H9 (cell line): ENCODE results near the gene SDR9C7. TPM values are rescaled to one million over a fixed set of nuclear protein-coding genes. Genes with fewer than 3 reads are reported as not detected.

Source experiments
- DNase-seq: peaks from one replicate; pipeline ENCODE4 v3.0.0-alpha.2; 2017
- H2AFZ ChIP-seq: one replicate; pipeline ENCODE4 v1.6.1; 2013; ENCODE audit warnings: mild to moderate bottlenecking, low read length, control low read depth, moderate library complexity
- H2AK5ac ChIP-seq: 2 replicates; pipeline ENCODE4 v1.6.1; 2013; ENCODE audit warnings: low read length, control low read depth, mixed read lengths; ENCODE audit not compliant: insufficient read length
- H2BK120ac ChIP-seq: one replicate; pipeline ENCODE4 v1.6.1; 2013; ENCODE audit warnings: low read depth, mild to moderate bottlenecking, low read length, control low read depth, inconsistent platforms; ENCODE audit not compliant: poor library complexity, severe bottlenecking
- H2BK12ac ChIP-seq: 2 replicates; pipeline ENCODE4 v1.6.1; 2013; ENCODE audit warnings: low read length, control low read depth, mixed read lengths, low read depth; ENCODE audit not compliant: insufficient read length
- H2BK15ac ChIP-seq: 2 replicates; pipeline ENCODE4 v1.6.1; 2013; ENCODE audit warnings: low read depth, low read length, control low read depth
- H2BK20ac ChIP-seq: one replicate; pipeline ENCODE4 v1.6.1; 2013; ENCODE audit warnings: low read depth, mild to moderate bottlenecking, low read length, control low read depth, inconsistent platforms; ENCODE audit not compliant: poor library complexity, severe bottlenecking
- H2BK5ac ChIP-seq: 2 replicates; pipeline ENCODE4 v1.6.1; 2013; ENCODE audit warnings: low read length, control low read depth, mixed read lengths; ENCODE audit not compliant: insufficient read length
- H3K14ac ChIP-seq: 2 replicates; pipeline ENCODE4 v1.6.1; 2013; ENCODE audit warnings: low read length, control low read depth; ENCODE audit not compliant: insufficient read depth
- H3K18ac ChIP-seq: 2 replicates; pipeline ENCODE4 v1.6.1; 2013; ENCODE audit warnings: low read depth, mild to moderate bottlenecking, mixed read lengths, low read length, control low read depth; ENCODE audit not compliant: insufficient read length
- H3K23ac ChIP-seq: 2 replicates; pipeline ENCODE4 v1.6.1; 2013; ENCODE audit warnings: low read length, control low read depth, mixed read lengths, low read depth; ENCODE audit not compliant: insufficient read length
- H3K23me2 ChIP-seq: 2 replicates; pipeline ENCODE4 v1.6.1; 2013; ENCODE audit warnings: low read depth, mild to moderate bottlenecking, mixed read lengths, low read length, control low read depth; ENCODE audit not compliant: insufficient read length, poor library complexity, severe bottlenecking
- H3K27ac ChIP-seq: 2 replicates; pipeline ENCODE4 v1.5.1; 2013; ENCODE audit warnings: low read length, control low read depth, mixed read lengths, low read depth; ENCODE audit not compliant: insufficient read length
- H3K27me3 ChIP-seq: 2 replicates; pipeline ENCODE4 v1.6.1; 2013; ENCODE audit warnings: low read length, control low read depth, inconsistent platforms; ENCODE audit not compliant: insufficient read depth
- H3K4ac ChIP-seq: 2 replicates; pipeline ENCODE4 v1.6.1; 2013; ENCODE audit warnings: low read depth, mild to moderate bottlenecking, control low read depth, inconsistent platforms, low read length, moderate library complexity
- H3K4me1 ChIP-seq: 2 replicates; pipeline ENCODE4 v1.6.1; 2013; ENCODE audit warnings: low read length, control low read depth, inconsistent platforms; ENCODE audit not compliant: insufficient read depth
- H3K4me2 ChIP-seq: 2 replicates; pipeline ENCODE4 v1.6.1; 2013; ENCODE audit warnings: low read length, control low read depth, mixed read lengths; ENCODE audit not compliant: insufficient read length, insufficient read depth
- H3K56ac ChIP-seq: 2 replicates; pipeline ENCODE4 v1.6.1; 2013; ENCODE audit warnings: low read depth, mild to moderate bottlenecking, mixed read lengths, low read length, control low read depth; ENCODE audit not compliant: insufficient read length
- H3K79me1 ChIP-seq: 2 replicates; pipeline ENCODE4 v1.6.1; 2013; ENCODE audit warnings: low read depth, mild to moderate bottlenecking, moderate library complexity, low read length, control low read depth, inconsistent platforms; ENCODE audit not compliant: insufficient read depth, poor library complexity, severe bottlenecking
- H3K79me2 ChIP-seq: 2 replicates; pipeline ENCODE4 v1.6.1; 2013; ENCODE audit warnings: low read length, control low read depth, inconsistent platforms; ENCODE audit not compliant: insufficient read depth
- H3K9ac ChIP-seq: 2 replicates; pipeline ENCODE4 v1.6.1; 2013; ENCODE audit warnings: low read length, control low read depth, mixed read lengths; ENCODE audit not compliant: insufficient read length; ENCODE audit errors: extremely low read depth
- H3K9me3 ChIP-seq: one replicate; pipeline ENCODE4 v1.6.1; 2013; ENCODE audit warnings: low read depth, low read length, inconsistent platforms; ENCODE audit not compliant: control insufficient read depth
- H3T11ph ChIP-seq: one replicate; pipeline ENCODE4 v1.6.1; 2013; ENCODE audit warnings: mild to moderate bottlenecking, low read length, control low read depth, inconsistent platforms
- H4K20me1 ChIP-seq: one replicate; pipeline ENCODE4 v1.6.1; 2013; ENCODE audit not compliant: control insufficient read depth, insufficient read length, insufficient read depth
- H4K5ac ChIP-seq: 2 replicates; pipeline ENCODE4 v1.6.1; 2013; ENCODE audit warnings: low read depth, mild to moderate bottlenecking, mixed read lengths, low read length, control low read depth; ENCODE audit not compliant: insufficient read length
- H4K8ac ChIP-seq: replicated peaks from 2 replicates; pipeline ENCODE4 v1.6.1; 2013; ENCODE audit warnings: low read length, control low read depth, mixed read lengths, low read depth; ENCODE audit not compliant: insufficient read length
- H4K91ac ChIP-seq: 2 replicates; pipeline ENCODE4 v1.6.1; 2013; ENCODE audit warnings: low read depth, mild to moderate bottlenecking, moderate library complexity, mixed read lengths, low read length, control low read depth; ENCODE audit not compliant: insufficient read length
- H3K27ac Mint-ChIP-seq, 3 experiments: 2 replicates in 2 of 3; 3 replicates in 1 of 3; pipeline ENCODE4 v1.8.0; 2020 to 2021; ENCODE audit warnings: mixed read lengths in 3 of 3, mild to moderate bottlenecking in 1 of 3, moderate library complexity in 1 of 3
- H3K27me3 Mint-ChIP-seq: 2 replicates; pipeline ENCODE4 v1.8.0; 2021; ENCODE audit warnings: low read depth, mild to moderate bottlenecking, moderate library complexity, mixed read lengths
- H3K36me3 Mint-ChIP-seq, 3 experiments: 2 replicates in 2 of 3; 3 replicates in 1 of 3; pipeline ENCODE4 v1.8.0; 2020 to 2021; ENCODE audit warnings: low read depth in 3 of 3, mixed read lengths in 3 of 3; ENCODE audit not compliant: insufficient read depth in 1 of 3
- H3K4me1 Mint-ChIP-seq, 2 experiments: 2 replicates each; pipeline ENCODE4 v1.8.0; 2020; ENCODE audit warnings: mixed read lengths in 2 of 2
- H3K4me3 Mint-ChIP-seq, 2 experiments: 2 replicates in 1 of 2; 3 replicates in 1 of 2; pipeline ENCODE4 v1.8.0; 2020 to 2021; ENCODE audit warnings: mild to moderate bottlenecking in 2 of 2, mixed read lengths in 2 of 2, moderate library complexity in 1 of 2
- H3K9me3 Mint-ChIP-seq, 2 experiments: 2 replicates in 1 of 2; 3 replicates in 1 of 2; pipeline ENCODE4 v1.8.0; 2020; ENCODE audit warnings: mild to moderate bottlenecking in 2 of 2, mixed read lengths in 2 of 2, moderate library complexity in 1 of 2
- WGBS: extraction: QIAGEN DNeasy Blood & Tissue Kit; methylation state at CpG from one replicate; pipeline ENCODE4 v1.1.7; 2013; ENCODE audit warnings: missing lambda C conversion rate, low lambda C conversion rate, mixed read lengths; ENCODE audit not compliant: insufficient read length; ENCODE audit errors: extremely low coverage; 5-methylcytosine and 5-hydroxymethylcytosine counted together
- total RNA-seq: library from RNA; stranded (reverse); gene quantifications from 2 replicates; pipeline ENCODE4 v1.2.1, GENCODE V29; 2021
- TF ChIP-seq, protein P1 (sequence below): fragments of 200-600 bp; sonication (generic); conservative IDR thresholded peaks from 3 replicates; pipeline ENCODE4 v1.8.0; 2021; ENCODE audit warnings: antibody characterized with exemption, mild to moderate bottlenecking

Gene SDR9C7
- total RNA-seq, 1 experiment from 2014 or later = not detected

DNA sequence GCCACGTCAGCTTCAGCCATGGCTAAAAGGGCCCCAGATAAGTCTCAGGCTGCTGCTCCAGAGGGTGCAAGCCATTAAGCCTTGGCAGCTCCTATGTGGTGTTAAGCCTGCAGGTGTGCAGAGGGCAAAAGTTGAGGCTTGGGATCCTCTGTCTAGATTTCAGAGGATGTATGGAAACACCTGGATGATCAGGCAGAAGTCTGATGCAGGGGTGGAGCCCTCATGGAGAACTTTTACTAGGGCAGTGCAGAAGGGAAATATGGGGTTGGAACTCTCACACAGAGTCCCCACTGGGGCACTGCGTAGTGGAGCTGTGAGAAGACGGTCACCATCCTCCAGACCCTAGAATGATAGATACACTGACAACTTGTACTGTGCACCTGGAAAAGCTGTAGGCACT, 47.9 kb downstream of the SDR9C7 start:
- Mint-ChIP-seq H3K36me3 (peaks cover 2 to 9% (median 4%) of the 10 kb centered on the region in 3 experiments; a peak in 5 of 7 replicates), H3K27me3 (peaks cover 9% of the 10 kb centered on the region), H3K4me1 (no peaks in the 10 kb centered on the region), H3K27ac (no peak overlapping the region), H3K4me3 (no peak overlapping the region), H3K9me3 (peaks cover 63 to 65% of the 10 kb centered on the region in 2 experiments)
- no peak overlapping the region for H2AK5ac ChIP-seq
- TF ChIP-seq, protein P1, sequence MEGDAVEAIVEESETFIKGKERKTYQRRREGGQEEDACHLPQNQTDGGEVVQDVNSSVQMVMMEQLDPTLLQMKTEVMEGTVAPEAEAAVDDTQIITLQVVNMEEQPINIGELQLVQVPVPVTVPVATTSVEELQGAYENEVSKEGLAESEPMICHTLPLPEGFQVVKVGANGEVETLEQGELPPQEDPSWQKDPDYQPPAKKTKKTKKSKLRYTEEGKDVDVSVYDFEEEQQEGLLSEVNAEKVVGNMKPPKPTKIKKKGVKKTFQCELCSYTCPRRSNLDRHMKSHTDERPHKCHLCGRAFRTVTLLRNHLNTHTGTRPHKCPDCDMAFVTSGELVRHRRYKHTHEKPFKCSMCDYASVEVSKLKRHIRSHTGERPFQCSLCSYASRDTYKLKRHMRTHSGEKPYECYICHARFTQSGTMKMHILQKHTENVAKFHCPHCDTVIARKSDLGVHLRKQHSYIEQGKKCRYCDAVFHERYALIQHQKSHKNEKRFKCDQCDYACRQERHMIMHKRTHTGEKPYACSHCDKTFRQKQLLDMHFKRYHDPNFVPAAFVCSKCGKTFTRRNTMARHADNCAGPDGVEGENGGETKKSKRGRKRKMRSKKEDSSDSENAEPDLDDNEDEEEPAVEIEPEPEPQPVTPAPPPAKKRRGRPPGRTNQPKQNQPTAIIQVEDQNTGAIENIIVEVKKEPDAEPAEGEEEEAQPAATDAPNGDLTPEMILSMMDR = no peak
- H3K79me2 ChIP-seq = no peaks in the 10 kb centered on the region
- H3K23ac ChIP-seq = no peak overlapping the region
- H4K91ac ChIP-seq = no peak overlapping the region
- no peak overlapping the region for H2BK12ac ChIP-seq
- no peak for DNase-seq
- H3K4me2 ChIP-seq = no peak overlapping the region
- H3K23me2 ChIP-seq = no peaks in the 10 kb centered on the region
- H4K20me1 ChIP-seq = no peaks in the 10 kb centered on the region
- no peak overlapping the region for H3K9ac ChIP-seq
- no peak overlapping the region for H3K4ac ChIP-seq
- H3K18ac ChIP-seq = no peak overlapping the region
- no peak overlapping the region for H3K27ac ChIP-seq
- no peak overlapping the region for H2AFZ ChIP-seq
- no peak overlapping the region for H3K14ac ChIP-seq
- H2BK20ac ChIP-seq = no peak overlapping the region
- no peak overlapping the region for H2BK15ac ChIP-seq
- H3K9me3 ChIP-seq = peaks cover 12% of the 10 kb centered on the region
- WGBS = no CpG with 5 or more reads among the region's 3 CpGs
- H3T11ph ChIP-seq = no peak overlapping the region
- no peak overlapping the region for H4K8ac ChIP-seq
- H3K79me1 ChIP-seq = no peaks in the 10 kb centered on the region
- no peaks in the 10 kb centered on the region for H3K4me1 ChIP-seq
- H3K27me3 ChIP-seq = no peaks in the 10 kb centered on the region
- no peak overlapping the region for H3K56ac ChIP-seq
- no peak overlapping the region for H4K5ac ChIP-seq
- H2BK120ac ChIP-seq = no peak overlapping the region
- H2BK5ac ChIP-seq = no peak overlapping the region
